ENCODE results near the gene MOCS2. TPM values are rescaled to one million over a fixed set of nuclear protein-coding genes. Genes with fewer than 3 reads are reported as not detected.

The MOCS2 gene
- total and polyA plus RNA-seq, 9 of the 15 experiments (the other 6 are each of a cell fraction or from before 2014, with no cell fraction given), result 33.0 to 74.5 (median 48.4) TPM

GRCh38 chr5:53118879-53119278 lies 9.3 kb upstream of the MOCS2 start (continued):
- no peak for TF ChIP-seq NR2C2 (CRISPR knock-in tag; IDR thresholded peaks at IDR 0.05)
- peak; percentile 64; the same call in 1 of the 2 replicates for TF ChIP-seq NR2C2 (tag; IDR thresholded peaks at IDR 0.05)
- TF ChIP-seq RCOR1 (IDR thresholded peaks at IDR 0.05; ENCODE audit: borderline replicate concordance in 1 of 2, low read depth in 2 of 2, low read length in 2 of 2), result peak in 1 of 2 experiments; percentile 80; a peak in 3 of 4 replicates

DNA sequence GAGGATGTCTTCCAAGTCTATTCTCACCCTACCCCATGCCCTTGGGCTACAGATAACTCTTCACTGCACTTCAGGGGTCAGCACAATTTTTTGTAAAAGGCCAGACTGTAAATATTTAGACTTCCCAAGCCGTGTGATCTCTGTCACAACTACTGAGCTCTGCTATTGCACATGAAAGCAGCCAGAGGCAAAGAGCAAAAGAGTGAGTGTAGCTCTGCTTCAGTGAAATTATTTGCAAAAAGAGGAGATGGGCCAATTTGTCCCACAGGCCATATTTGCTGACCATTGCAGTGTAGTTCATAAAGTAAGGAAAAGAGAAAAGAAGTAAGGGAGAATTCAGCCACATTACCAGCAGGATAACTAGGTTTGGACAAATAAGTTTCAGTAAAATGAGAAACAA lies 7.0 kb upstream of the MOCS2 start:
- Histone ChIP-seq H3K36me3 (ENCODE audit: control insufficient read depth, insufficient read depth, low read length) (no peaks in the 10 kb centered on the region), H3K4me3 (no peak overlapping the region), H3K9me3 (replicated peaks; ENCODE audit: control insufficient read depth, insufficient read depth, low read depth, low read length) (no peaks in the 10 kb centered on the region; the same call in 1 of the 2 replicates), H3K9me1 (ENCODE audit: control insufficient read depth, insufficient read depth, low read length) (no peaks in the 10 kb centered on the region), H3K27ac (ENCODE audit: extremely low read depth, low read depth, low read length) (no peak overlapping the region), H2AFZ (ENCODE audit: low read depth, low read length) (0 out of 2 replicates have a peak overlapping the region, but pooled peaks have one; percentile 3), H3K9ac (ENCODE audit: insufficient read depth in 1 of 2, low read depth in 2 of 2, low read length in 2 of 2) (no peak overlapping the region), H3K79me2 (ENCODE audit: control insufficient read depth, insufficient read depth, low read length) (no peaks in the 10 kb centered on the region), H3K4me2 (ENCODE audit: insufficient read depth, low read length) (no peak overlapping the region), H3K4me1 (replicated peaks in 1 of 2; ENCODE audit: control insufficient read depth in 2 of 2, insufficient read depth in 2 of 2, low read length in 2 of 2) (peaks cover 16 to 25% of the 10 kb centered on the region in 2 experiments; a peak in 4 of 5 replicates), H3K27me3 (ENCODE audit: control insufficient read depth in 2 of 2, insufficient read depth in 2 of 2, low read length in 2 of 2) (no peaks in the 10 kb centered on the region), H4K20me1 (replicated peaks; ENCODE audit: control insufficient read depth, insufficient read depth, low read length) (no peaks in the 10 kb centered on the region)
- FAIRE-seq (no peak), ATAC-seq (no peak), DNase-seq (ENCODE audit: extremely low read depth in 1 of 4, low spot score in 3 of 4) (no peak)
- intact Hi-C loops (cut with micrococcal nuclease), result no loop called here
- ChIA-PET CTCF (ENCODE audit: low intra/inter-chr PET ratio) (no interaction called here), POLR2A (no interaction called here)
- WGBS (ENCODE audit: insufficient coverage, low coverage, missing lambda C conversion rate), result 27% methylated on average over 1 of the region's 1 CpG
- no TSS peak for BruUV-seq (replicated peaks)
- in situ Hi-C loops (cut with MboI), result no loop called here
- TF ChIP-seq GTF2E2 (tag; IDR thresholded peaks at IDR 0.05) (no peak), EP300 (IDR thresholded peaks at IDR 0.05; ENCODE audit: low read length) (no peak), ZNF79 (CRISPR knock-in tag; IDR thresholded peaks at IDR 0.05; ENCODE audit: low read depth) (no peak), BRCA1 (IDR thresholded peaks at IDR 0.05) (no peak), BRCA1 (CRISPR knock-in tag; IDR thresholded peaks at IDR 0.05) (no peak), ZNF436 (CRISPR knock-in tag; IDR thresholded peaks at IDR 0.05) (no peak), POLR2G (IDR thresholded peaks at IDR 0.05; ENCODE audit: low read depth, low read length) (no peak), MEF2D (tag; conservative IDR thresholded peaks at IDR 0.05; ENCODE audit: low read depth) (no peak), PRPF4 (IDR thresholded peaks at IDR 0.05; ENCODE audit: insufficient read depth, low read depth, low read length, poor library complexity, severe bottlenecking) (no peak), MTA2 (IDR thresholded peaks at IDR 0.05; ENCODE audit: low read depth) (no peak), CREB1 (IDR thresholded peaks at IDR 0.05) (no peak), CREB1 (CRISPR knock-in tag; IDR thresholded peaks at IDR 0.05) (no peak), PRMT5 (CRISPR knock-in tag; IDR thresholded peaks at IDR 0.05) (no peak), CEBPB (tag; IDR thresholded peaks at IDR 0.05) (no peak), CTBP1 (IDR thresholded peaks at IDR 0.05; ENCODE audit: borderline replicate concordance) (no peak)
- TF ChIP-seq, protein P1, sequence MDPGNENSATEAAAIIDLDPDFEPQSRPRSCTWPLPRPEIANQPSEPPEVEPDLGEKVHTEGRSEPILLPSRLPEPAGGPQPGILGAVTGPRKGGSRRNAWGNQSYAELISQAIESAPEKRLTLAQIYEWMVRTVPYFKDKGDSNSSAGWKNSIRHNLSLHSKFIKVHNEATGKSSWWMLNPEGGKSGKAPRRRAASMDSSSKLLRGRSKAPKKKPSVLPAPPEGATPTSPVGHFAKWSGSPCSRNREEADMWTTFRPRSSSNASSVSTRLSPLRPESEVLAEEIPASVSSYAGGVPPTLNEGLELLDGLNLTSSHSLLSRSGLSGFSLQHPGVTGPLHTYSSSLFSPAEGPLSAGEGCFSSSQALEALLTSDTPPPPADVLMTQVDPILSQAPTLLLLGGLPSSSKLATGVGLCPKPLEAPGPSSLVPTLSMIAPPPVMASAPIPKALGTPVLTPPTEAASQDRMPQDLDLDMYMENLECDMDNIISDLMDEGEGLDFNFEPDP (CRISPR knock-in tag; IDR thresholded peaks at IDR 0.05), result no peak
- TF ChIP-seq, protein P2, sequence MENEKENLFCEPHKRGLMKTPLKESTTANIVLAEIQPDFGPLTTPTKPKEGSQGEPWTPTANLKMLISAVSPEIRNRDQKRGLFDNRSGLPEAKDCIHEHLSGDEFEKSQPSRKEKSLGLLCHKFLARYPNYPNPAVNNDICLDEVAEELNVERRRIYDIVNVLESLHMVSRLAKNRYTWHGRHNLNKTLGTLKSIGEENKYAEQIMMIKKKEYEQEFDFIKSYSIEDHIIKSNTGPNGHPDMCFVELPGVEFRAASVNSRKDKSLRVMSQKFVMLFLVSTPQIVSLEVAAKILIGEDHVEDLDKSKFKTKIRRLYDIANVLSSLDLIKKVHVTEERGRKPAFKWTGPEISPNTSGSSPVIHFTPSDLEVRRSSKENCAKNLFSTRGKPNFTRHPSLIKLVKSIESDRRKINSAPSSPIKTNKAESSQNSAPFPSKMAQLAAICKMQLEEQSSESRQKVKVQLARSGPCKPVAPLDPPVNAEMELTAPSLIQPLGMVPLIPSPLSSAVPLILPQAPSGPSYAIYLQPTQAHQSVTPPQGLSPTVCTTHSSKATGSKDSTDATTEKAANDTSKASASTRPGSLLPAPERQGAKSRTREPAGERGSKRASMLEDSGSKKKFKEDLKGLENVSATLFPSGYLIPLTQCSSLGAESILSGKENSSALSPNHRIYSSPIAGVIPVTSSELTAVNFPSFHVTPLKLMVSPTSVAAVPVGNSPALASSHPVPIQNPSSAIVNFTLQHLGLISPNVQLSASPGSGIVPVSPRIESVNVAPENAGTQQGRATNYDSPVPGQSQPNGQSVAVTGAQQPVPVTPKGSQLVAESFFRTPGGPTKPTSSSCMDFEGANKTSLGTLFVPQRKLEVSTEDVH (IDR thresholded peaks at IDR 0.05; ENCODE audit: low read depth, partially characterized antibody), result no peak

Data from K562 (cell line).